Activated T-cell treated with anti-CD3 and anti-CD28 coated beads, Interleukin-2, amount 50 U/mL, for 24 hours (primary cell): ENCODE data around the gene SORBS2.

Experiments
- DNase-seq: peaks from one replicate; pipeline ENCODE4 v3.0.0-alpha.2; 2020
- H3K27ac Mint-ChIP-seq: 2 replicates; pipeline ENCODE4 v1.8.0; 2020; ENCODE audit warnings: mild to moderate bottlenecking, mixed read lengths
- H3K27me3 Mint-ChIP-seq: 2 replicates; pipeline ENCODE4 v1.8.0; 2020; ENCODE audit warnings: mixed read lengths
- H3K36me3 Mint-ChIP-seq: 2 replicates; pipeline ENCODE4 v1.8.0; 2020; ENCODE audit warnings: low read depth, mixed read lengths
- H3K4me1 Mint-ChIP-seq: 2 replicates; pipeline ENCODE4 v1.8.0; 2020; ENCODE audit warnings: low read depth, mixed read lengths
- H3K4me3 Mint-ChIP-seq: 2 replicates; pipeline ENCODE4 v1.8.0; 2020; ENCODE audit warnings: mild to moderate bottlenecking, moderate library complexity, mixed read lengths
- H3K9me3 Mint-ChIP-seq: 2 replicates; pipeline ENCODE4 v1.8.0; 2020; ENCODE audit warnings: mixed read lengths

SORBS2 gene

DNA sequence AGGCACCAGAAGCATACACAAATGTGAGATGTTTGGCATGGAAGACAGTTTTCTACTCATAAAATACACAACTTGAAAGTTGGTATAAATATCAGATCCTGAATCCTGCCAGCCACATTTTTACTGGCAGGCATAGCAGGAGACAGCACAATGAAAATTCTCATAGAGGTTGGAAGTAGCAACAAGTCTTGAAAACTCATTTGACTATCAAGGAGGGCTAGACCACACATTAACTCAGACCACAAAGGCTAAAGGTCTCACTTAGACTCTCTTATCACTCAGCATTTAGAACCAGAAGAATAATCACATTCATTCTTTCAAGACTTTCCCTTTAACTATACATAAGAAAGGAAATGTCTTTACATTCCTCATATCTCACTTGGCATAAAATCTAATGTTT is 56.5 kb downstream of the SORBS2 start:
- no peak for DNase-seq
- Mint-ChIP-seq H3K9me3 (no peaks in the 10 kb centered on the region), H3K27ac (no peak overlapping the region), H3K4me1 (no peaks in the 10 kb centered on the region), H3K36me3 (no peaks in the 10 kb centered on the region), H3K4me3 (no peak overlapping the region), H3K27me3 (peaks cover 14% of the 10 kb centered on the region)

DNA sequence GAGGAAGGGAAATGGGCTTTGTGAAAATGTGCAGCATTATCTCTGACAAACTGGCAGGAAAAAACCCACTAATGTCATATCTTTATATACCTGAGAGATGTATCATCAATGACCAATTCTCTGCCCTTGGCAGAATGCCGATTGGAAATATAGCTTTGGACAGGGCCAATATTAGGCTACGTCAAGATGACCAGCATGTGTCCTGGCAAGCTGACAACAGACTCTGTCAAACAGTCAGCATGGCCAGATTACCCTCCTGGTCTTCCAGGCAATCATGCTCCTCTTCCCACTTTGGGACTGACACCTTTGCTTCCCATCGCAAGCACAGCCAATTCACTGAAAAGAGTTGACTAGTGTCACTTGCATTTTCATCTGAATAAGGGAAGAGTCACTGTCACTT is 57.0 kb downstream of the SORBS2 start:
- no peaks in the 10 kb centered on the region for H3K4me1 Mint-ChIP-seq
- H3K36me3 Mint-ChIP-seq, result no peaks in the 10 kb centered on the region
- H3K27me3 Mint-ChIP-seq, result peaks cover 11% of the 10 kb centered on the region
- no peak for DNase-seq
- no peak overlapping the region for H3K4me3 Mint-ChIP-seq
- H3K9me3 Mint-ChIP-seq, result no peaks in the 10 kb centered on the region
- no peak overlapping the region for H3K27ac Mint-ChIP-seq

DNA sequence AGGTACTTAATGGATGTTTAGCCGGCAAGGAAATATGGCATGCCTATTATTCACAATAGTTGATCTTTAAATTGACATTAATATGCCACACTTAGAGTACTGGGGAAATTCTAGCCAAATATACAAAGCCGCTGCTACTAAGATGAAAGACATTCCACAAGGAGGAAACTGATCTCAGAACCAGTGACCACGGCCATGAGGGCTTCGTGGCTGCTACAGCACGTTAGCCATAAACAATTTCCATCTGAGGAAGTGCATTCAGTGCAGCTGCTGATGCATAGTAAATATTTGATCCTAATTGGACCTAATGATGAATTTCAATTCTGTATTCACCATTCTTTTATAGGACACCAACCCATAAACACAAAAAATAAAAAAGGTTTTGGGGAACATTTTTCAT is 59.1 kb downstream of the SORBS2 start:
- H3K4me3 Mint-ChIP-seq, result no peak overlapping the region
- no peak for DNase-seq
- H3K9me3 Mint-ChIP-seq, result no peaks in the 10 kb centered on the region
- peaks cover 8% of the 10 kb centered on the region for H3K27me3 Mint-ChIP-seq
- no peaks in the 10 kb centered on the region for H3K36me3 Mint-ChIP-seq
- H3K4me1 Mint-ChIP-seq, result no peaks in the 10 kb centered on the region
- H3K27ac Mint-ChIP-seq, result no peak overlapping the region

DNA sequence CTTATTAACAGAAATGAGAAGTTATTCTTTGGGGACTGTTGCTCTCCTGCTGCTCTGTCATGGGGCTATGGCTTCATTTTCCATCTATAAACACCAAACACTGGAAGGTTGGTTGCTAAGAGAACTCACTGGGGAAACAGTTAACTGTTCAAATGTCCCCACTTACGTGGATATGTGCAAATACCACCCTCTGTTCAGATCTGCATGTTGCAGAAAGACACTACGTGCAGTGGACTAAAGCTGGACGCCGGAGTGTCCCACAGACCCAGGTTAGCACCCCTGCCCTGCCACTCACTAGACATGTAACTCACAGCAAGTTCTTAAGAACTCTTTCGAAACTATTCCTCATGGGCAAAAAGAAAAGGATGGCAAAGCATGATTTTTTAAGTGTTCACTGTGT is 62.1 kb downstream of the SORBS2 start:
- Mint-ChIP-seq H3K4me3 (no peak overlapping the region), H3K36me3 (no peaks in the 10 kb centered on the region), H3K4me1 (no peaks in the 10 kb centered on the region), H3K9me3 (no peaks in the 10 kb centered on the region), H3K27me3 (peaks cover 12% of the 10 kb centered on the region), H3K27ac (no peak overlapping the region)
- no peak for DNase-seq

DNA sequence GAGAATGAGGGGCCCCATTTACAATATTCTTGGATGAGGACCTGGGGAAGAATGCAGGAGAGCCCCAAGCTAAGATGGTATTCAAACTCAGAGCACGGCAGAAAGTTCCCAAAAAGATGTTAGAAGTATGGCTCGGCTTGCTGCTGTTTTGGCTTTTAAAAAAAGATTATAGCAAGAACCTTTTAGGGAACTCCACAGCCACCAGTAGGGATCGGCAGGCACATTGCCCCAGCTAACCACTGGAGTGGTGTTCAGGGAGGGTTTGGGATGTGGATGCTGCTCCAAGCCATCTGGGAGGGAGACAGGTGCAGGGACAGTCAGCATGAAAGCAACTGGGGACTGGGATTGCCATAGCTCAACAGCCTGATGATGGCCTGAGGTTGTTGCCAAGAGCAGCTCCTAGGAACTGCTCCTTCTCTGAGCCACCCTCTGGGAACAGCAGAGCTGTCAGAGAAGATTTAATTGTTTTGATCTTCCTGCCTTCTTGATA is 63.0 kb downstream of the SORBS2 start:
- Mint-ChIP-seq H3K36me3 (no peaks in the 10 kb centered on the region), H3K27ac (no peak overlapping the region), H3K27me3 (peaks cover 10% of the 10 kb centered on the region), H3K9me3 (no peaks in the 10 kb centered on the region), H3K4me1 (no peaks in the 10 kb centered on the region), H3K4me3 (no peak overlapping the region)
- no peak for DNase-seq

DNA sequence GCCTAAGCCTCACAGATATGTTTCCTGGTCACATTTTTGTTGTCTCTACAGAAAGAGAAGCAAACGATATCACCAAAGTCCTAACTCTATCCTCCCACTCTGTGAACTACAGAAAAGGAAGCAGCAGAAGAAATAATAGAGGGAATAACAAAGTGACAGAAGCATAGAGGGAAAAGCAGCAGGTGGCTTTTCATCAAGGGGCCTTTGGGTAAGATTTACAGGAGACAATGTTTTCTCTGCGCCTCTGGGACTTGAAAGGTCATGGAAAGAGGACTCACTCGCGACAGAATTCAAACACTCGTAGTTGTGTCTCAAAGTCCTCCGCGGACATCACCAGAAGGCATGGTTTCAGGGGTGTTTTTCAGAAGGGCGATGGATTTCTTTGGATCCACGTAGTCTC is 66.1 kb downstream of the SORBS2 start:
- no peaks in the 10 kb centered on the region for H3K36me3 Mint-ChIP-seq
- H3K27me3 Mint-ChIP-seq, result peaks cover 7% of the 10 kb centered on the region
- no peak for DNase-seq
- no peak overlapping the region for H3K27ac Mint-ChIP-seq
- no peaks in the 10 kb centered on the region for H3K4me1 Mint-ChIP-seq
- no peak overlapping the region for H3K4me3 Mint-ChIP-seq
- no peaks in the 10 kb centered on the region for H3K9me3 Mint-ChIP-seq

DNA sequence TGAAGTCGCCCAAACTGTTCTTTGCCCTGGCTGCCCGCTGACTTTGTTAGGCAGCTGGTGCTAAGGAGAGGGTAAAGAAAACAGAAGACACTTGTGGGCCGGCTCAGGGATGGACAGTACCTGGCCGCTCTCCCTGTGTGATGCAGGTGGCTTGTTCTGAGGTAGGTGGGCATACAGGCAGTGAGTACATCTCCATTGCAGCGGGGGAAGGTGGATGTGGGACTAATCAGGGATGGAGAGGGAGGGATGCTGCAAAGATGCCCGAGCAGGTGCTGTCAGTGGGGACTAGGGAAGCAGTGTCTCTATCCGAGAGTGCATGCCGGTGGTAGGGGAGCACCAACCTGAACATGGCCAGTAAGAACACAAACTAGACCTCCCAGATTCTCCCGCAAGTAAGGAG is 67.0 kb downstream of the SORBS2 start:
- Mint-ChIP-seq H3K27me3 (peaks cover 7% of the 10 kb centered on the region), H3K4me1 (no peaks in the 10 kb centered on the region), H3K9me3 (no peaks in the 10 kb centered on the region), H3K4me3 (no peak overlapping the region), H3K27ac (no peak overlapping the region), H3K36me3 (no peaks in the 10 kb centered on the region)
- no peak for DNase-seq

DNA sequence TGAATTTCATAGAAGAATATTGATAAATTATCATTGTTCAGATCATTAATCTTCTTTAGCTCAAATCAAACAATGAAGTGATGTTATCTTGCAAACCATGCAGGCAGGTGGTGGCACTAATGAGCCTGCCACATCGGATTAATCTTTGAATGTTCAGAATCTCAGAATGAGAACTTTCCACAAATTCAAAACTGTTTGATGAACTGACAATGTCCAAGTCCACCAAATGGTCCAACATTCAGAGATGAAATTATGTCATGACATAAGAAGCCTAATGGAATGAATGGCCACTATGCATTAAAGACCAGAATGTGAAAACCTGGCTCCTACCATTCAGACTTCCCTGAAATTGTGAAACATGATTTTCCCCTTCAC is 67.5 kb downstream of the SORBS2 start:
- H3K27me3 Mint-ChIP-seq, result peaks cover 7% of the 10 kb centered on the region
- H3K36me3 Mint-ChIP-seq, result no peaks in the 10 kb centered on the region
- H3K27ac Mint-ChIP-seq, result no peak overlapping the region
- H3K9me3 Mint-ChIP-seq, result no peaks in the 10 kb centered on the region
- H3K4me3 Mint-ChIP-seq, result no peak overlapping the region
- no peaks in the 10 kb centered on the region for H3K4me1 Mint-ChIP-seq
- DNase-seq, result no peak

DNA sequence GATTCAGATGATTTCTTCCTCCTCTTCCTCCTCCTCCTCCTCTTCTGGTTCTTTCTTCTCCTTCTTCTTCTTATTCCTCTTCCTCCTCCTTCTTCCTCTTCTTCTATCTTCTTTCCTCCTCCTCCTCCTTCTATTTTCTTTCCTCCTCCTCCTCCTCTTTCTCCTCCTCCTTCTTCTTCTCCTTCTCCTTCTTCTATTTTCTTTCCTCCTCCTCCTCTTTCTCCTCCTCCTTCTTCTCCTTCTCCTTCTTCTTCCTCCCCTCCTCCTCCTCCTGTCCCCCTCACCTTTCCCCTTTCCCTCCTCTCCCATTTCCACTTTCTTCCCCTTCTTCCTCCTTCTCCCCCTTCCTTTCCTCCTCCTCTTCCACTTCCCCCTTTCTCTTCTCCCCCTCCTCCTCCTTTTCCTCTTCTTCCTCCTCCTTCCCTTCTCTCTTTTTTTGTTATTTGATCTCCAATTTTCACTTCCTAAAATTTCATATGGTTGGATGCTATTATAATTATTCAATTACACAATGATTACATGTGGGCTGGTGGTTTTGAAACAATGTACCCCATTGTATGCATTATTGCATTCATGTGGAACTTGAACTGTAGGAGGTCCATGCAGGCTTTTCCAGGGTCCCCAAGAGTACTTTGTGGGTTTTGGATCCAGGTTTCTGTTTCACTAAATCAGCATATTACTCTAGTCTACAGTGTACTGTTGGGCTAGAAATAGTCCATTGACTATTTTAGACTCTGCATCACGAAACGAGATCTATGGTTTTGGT is 68.1 kb downstream of the SORBS2 start:
- H3K4me1 Mint-ChIP-seq, result no peaks in the 10 kb centered on the region
- no peak for DNase-seq
- H3K4me3 Mint-ChIP-seq, result no peak overlapping the region

DNA sequence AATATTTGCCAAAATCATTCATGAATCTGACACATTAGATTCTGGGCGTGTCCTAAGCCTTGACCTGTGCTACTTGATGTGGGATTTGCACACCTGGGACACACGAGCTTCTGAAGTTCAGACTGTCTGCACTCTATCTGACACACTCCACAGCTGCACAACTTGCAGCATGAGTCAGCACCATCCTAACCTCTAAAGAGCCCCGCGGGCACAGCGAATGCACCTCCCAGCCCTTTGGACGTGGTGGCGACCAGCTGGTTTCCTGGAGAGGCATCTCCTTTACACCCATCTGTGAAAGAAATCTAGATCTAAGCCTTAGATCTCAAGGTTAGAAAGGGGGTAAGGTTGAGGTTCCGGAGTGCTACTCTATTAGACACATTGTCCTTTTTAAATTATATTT is 69.2 kb downstream of the SORBS2 start:
- Mint-ChIP-seq H3K27me3 (peaks cover 7% of the 10 kb centered on the region), H3K4me3 (no peak overlapping the region), H3K4me1 (no peaks in the 10 kb centered on the region), H3K27ac (no peak overlapping the region), H3K36me3 (no peaks in the 10 kb centered on the region), H3K9me3 (no peaks in the 10 kb centered on the region)
- DNase-seq, result no peak

More for the DNA sequence above, 68.1 kb downstream of the SORBS2 start:
- Mint-ChIP-seq H3K36me3 (no peaks in the 10 kb centered on the region), H3K9me3 (no peaks in the 10 kb centered on the region), H3K27me3 (peaks cover 7% of the 10 kb centered on the region), H3K27ac (no peak overlapping the region)

DNA sequence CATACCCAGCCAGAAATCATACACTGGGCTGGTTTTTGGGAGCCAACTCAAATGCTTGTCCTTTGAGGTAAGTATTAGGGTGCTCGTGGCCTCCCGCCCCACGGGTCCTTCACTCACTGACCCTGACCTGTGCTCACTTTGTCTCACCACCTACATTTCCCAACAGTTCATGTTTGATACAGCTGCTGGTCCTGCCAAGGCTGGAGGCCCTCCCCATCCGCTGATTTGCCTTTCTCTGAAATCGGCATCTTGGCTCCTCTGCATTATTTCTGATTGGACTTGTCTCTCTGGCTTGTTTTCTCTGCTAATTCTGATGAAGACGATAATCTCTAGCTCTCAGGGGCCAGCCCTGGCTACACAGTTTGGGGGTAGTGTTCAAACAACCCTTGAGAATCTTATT is 70.2 kb downstream of the SORBS2 start:
- no peaks in the 10 kb centered on the region for H3K36me3 Mint-ChIP-seq
- no peak overlapping the region for H3K27ac Mint-ChIP-seq
- peaks cover 7% of the 10 kb centered on the region for H3K27me3 Mint-ChIP-seq
- no peaks in the 10 kb centered on the region for H3K4me1 Mint-ChIP-seq
- no peak for DNase-seq
- H3K4me3 Mint-ChIP-seq, result no peak overlapping the region
- H3K9me3 Mint-ChIP-seq, result no peaks in the 10 kb centered on the region

DNA sequence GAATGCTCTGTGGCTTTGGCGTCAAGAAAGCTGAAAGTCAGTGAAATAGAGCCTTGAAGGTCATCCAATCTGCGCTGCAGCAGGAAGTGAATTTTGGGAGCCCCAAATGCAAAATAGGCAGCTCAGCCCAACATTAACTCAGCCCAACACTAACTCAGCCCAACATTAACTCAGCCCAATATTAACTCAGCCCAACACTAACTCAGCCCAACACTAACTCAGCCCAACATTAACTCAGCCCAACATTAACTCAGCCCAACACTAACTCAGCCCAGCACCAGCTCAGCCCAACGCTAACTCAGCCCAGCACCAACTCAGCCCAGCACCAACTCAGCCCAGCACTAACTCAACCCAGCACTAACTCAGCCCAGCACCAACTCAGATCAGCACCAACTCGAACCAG is 71.5 kb downstream of the SORBS2 start:
- H3K36me3 Mint-ChIP-seq, result no peaks in the 10 kb centered on the region
- no peak for DNase-seq
- H3K4me1 Mint-ChIP-seq, result no peaks in the 10 kb centered on the region
- H3K27me3 Mint-ChIP-seq, result peaks cover 3% of the 10 kb centered on the region
- H3K9me3 Mint-ChIP-seq, result no peaks in the 10 kb centered on the region
- no peak overlapping the region for H3K4me3 Mint-ChIP-seq
- no peak overlapping the region for H3K27ac Mint-ChIP-seq

DNA sequence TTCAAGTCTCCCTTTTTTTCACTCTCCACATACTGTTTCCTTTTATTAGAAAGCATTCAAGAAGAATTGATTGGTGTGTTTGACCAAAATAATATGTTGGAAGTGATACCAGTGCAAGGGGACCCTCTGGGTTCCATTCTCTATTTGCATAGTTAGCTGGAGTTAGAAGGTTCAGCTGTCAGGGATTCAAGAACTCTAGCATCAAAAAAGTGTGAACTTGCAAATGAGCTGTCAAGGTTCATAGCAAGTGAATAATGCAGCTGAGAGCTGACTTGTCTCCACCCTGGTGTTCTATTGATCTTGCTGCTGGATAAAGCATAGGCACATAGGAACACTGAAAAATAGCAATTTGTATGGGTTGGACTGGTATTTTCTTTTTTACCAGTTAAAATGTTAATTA is 73.2 kb downstream of the SORBS2 start:
- Mint-ChIP-seq H3K27ac (no peak overlapping the region), H3K9me3 (no peaks in the 10 kb centered on the region), H3K4me1 (no peaks in the 10 kb centered on the region), H3K27me3 (peaks cover 14% of the 10 kb centered on the region), H3K4me3 (no peak overlapping the region), H3K36me3 (no peaks in the 10 kb centered on the region)
- DNase-seq, result no peak

DNA sequence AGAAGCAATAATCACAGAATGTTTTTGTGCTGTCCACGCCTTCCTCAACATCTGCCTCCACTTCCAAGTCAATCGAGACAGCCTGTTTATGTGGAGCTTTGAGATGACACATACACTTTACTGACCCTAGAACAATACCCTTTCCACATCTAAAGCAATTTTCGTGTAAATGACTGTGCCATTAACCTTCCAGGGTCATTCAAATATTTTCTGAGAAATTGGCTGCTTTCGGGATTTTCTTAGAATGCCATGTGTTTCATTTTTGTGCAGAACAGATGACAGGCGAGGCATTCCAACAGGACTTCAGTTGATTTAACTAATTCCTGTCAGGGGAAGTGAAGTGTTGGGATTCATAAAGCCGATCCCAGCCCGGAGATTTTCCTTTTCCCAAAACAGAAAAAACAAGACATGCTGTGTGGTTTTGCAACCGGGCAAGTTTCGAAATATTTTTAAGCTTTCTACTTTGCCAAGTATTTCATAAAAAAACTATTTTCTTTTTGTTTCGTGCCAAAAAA is 73.9 kb downstream of the SORBS2 start:
- no peak overlapping the region for H3K4me3 Mint-ChIP-seq
- H3K27ac Mint-ChIP-seq, result no peak overlapping the region
- H3K36me3 Mint-ChIP-seq, result no peaks in the 10 kb centered on the region
- H3K4me1 Mint-ChIP-seq, result no peaks in the 10 kb centered on the region
- DNase-seq, result no peak
- peaks cover 19% of the 10 kb centered on the region for H3K27me3 Mint-ChIP-seq
- H3K9me3 Mint-ChIP-seq, result no peaks in the 10 kb centered on the region

DNA sequence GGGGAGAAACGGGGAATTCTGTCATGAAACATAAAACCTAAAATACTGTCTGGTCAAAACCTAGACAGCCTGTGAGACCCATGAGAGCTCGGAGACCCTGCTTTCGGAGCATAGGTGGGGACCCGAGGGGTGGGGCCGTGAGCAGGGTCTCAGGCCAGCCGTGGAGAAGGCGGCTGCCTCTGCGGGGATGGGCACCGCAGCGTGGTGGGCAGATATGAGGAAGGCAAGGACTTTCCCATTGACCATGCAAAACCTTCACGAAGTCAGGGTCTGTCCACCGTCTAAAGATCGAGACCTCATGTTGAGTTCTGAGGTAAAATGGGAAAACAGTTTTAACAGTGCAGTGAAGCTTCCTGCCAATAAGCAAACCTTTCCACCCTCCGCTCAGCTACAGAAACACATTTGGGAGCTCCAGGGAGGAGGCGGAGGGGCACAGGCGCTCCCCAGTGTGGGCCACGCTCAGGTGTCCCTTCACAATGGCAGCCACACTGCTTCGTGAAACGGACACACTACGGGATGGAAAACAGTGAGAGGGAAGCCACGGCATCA is 74.4 kb downstream of the SORBS2 start:
- H3K27me3 Mint-ChIP-seq, result peaks cover 23% of the 10 kb centered on the region
- DNase-seq, result no peak
- H3K9me3 Mint-ChIP-seq, result no peaks in the 10 kb centered on the region
- no peak overlapping the region for H3K4me3 Mint-ChIP-seq
- H3K4me1 Mint-ChIP-seq, result no peaks in the 10 kb centered on the region
- H3K27ac Mint-ChIP-seq, result no peak overlapping the region
- no peaks in the 10 kb centered on the region for H3K36me3 Mint-ChIP-seq
